ENCODE data around the gene PIEZO2. TPM values are rescaled to one million over a fixed set of nuclear protein-coding genes. Genes with fewer than 3 reads are reported as not detected.

The PIEZO2 gene
- total and polyA plus RNA-seq, 4 donors = 2.6 to 233 (median 18.8) TPM

DNA sequence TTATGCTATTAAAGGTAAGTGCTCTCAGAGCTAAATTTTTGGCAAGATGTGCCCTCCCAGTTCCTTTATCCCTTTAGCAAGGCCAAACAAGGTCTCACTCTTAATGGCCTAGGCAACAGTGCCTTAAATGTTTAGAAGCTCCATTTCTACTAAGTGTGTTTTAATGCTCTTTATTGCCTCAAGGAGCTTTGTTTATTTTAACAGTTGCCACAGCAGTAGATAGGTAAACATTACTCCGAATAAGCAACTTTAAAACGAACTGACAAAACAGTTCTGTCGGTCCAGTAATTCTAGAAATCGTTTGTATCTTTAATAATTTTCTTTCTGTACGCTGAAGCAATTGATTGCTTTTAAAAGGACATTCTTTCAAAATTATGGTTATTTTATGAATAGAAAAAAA is 74.5 kb downstream of the PIEZO2 start:
- Histone ChIP-seq H3K4me3 (no peak overlapping the region), H3K27ac (ENCODE audit: low read depth in 1 of 2, low read length in 1 of 2) (no peak overlapping the region), H3K9ac (ENCODE audit: insufficient read depth in 1 of 2, low read length in 2 of 2) (peak overlapping the region in 1 of 2 donors; percentile 48), H3K36me3 (ENCODE audit: control insufficient read depth in 4 of 4, insufficient read depth in 4 of 4, low read length in 4 of 4) (peaks cover 0 to 12% (median 0%) of the 10 kb centered on the region in 4 donors), H3K27me3 (ENCODE audit: control insufficient read depth in 3 of 3, insufficient read depth in 3 of 3, low read length in 2 of 3) (no peaks in the 10 kb centered on the region), H3K4me1 (ENCODE audit: control insufficient read depth in 5 of 5, insufficient read depth in 5 of 5, low read length in 5 of 5) (peaks cover 0 to 47% (median 0%) of the 10 kb centered on the region in 5 donors), H3K9me3 (ENCODE audit: control insufficient read depth in 4 of 4, insufficient read depth in 3 of 4, low read length in 3 of 4) (peaks cover 0 to 2% (median 0%) of the 10 kb centered on the region in 4 donors)
- DNase-seq = peak in 2 of 3 donors; percentile 73 to 80
- WGBS, 2 donors = 48 to 56% methylated on average over 5 of the region's 5 CpGs
- no peak for TF ChIP-seq CTCF (IDR thresholded peaks at IDR 0.05; ENCODE audit: control extremely low read depth, extremely low read depth)
- no peak for ATAC-seq (ENCODE audit: insufficient read depth, low FRiP score)

DNA sequence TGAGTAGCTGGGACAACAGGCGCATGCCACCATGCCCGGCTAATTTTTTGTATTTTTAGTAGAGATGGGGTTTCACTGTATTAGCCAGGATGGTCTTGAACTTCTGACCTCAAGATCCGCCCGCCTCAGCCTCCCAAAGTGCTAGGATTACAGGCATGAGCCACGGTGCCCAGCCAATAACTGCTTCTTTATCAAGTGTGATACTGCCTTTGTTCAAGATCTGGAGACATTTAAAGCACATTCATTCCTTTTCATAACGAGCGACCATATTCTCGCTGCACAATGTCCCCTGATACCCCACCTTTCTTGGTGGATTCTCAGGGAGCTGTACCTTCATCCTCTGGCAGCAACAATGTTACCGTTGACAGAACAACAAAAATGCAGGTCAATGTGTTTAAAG is 75.4 kb downstream of the PIEZO2 start:
- no peak overlapping the region for H3K4me3 ChIP-seq
- WGBS, 2 donors = 90 to 93% methylated on average over 9 of the region's 9 CpGs
- no peaks in the 10 kb centered on the region for H3K27me3 ChIP-seq (ENCODE audit: control insufficient read depth in 3 of 3, insufficient read depth in 3 of 3, low read length in 2 of 3)

GRCh38 chr18:11072632-11073031 is 76.7 kb downstream of the PIEZO2 start:
- no peak for ATAC-seq (ENCODE audit: insufficient read depth, low FRiP score)
- 85 to 93% methylated on average over 5 of the region's 5 CpGs for WGBS, 2 donors

More for the DNA sequence above, 75.4 kb downstream of the PIEZO2 start:
- no peak overlapping the region for H3K27ac ChIP-seq (ENCODE audit: low read depth in 1 of 2, low read length in 1 of 2)
- no peak for ATAC-seq (ENCODE audit: insufficient read depth, low FRiP score)
- H3K36me3 ChIP-seq (ENCODE audit: control insufficient read depth in 4 of 4, insufficient read depth in 4 of 4, low read length in 4 of 4) = peaks cover 0 to 7% (median 0%) of the 10 kb centered on the region in 4 donors
- peak in 1 of 3 donors; percentile 71 for DNase-seq
- H3K9me3 ChIP-seq (ENCODE audit: control insufficient read depth in 4 of 4, insufficient read depth in 3 of 4, low read length in 3 of 4) = peaks cover 0 to 2% (median 0%) of the 10 kb centered on the region in 4 donors
- no peak for TF ChIP-seq CTCF (IDR thresholded peaks at IDR 0.05; ENCODE audit: control extremely low read depth, extremely low read depth)
- H3K4me1 ChIP-seq (ENCODE audit: control insufficient read depth in 5 of 5, insufficient read depth in 5 of 5, low read length in 5 of 5) = peaks cover 0 to 41% (median 0%) of the 10 kb centered on the region in 5 donors
- H3K9ac ChIP-seq (ENCODE audit: insufficient read depth in 1 of 2, low read length in 2 of 2) = no peak overlapping the region

More at GRCh38 chr18:11072632-11073031, 76.7 kb downstream of the PIEZO2 start:
- DNase-seq = no peak
- H3K36me3 ChIP-seq (ENCODE audit: control insufficient read depth in 4 of 4, insufficient read depth in 4 of 4, low read length in 4 of 4) = peaks cover 0 to 4% (median 0%) of the 10 kb centered on the region in 4 donors
- no peaks in the 10 kb centered on the region for H3K27me3 ChIP-seq (ENCODE audit: control insufficient read depth in 3 of 3, insufficient read depth in 3 of 3, low read length in 2 of 3)
- H3K27ac ChIP-seq (ENCODE audit: low read depth in 1 of 2, low read length in 1 of 2) = no peak overlapping the region
- no peak overlapping the region for H3K9ac ChIP-seq (ENCODE audit: insufficient read depth in 1 of 2, low read length in 2 of 2)
- TF ChIP-seq CTCF (IDR thresholded peaks at IDR 0.05; ENCODE audit: control extremely low read depth, extremely low read depth) = no peak
- peaks cover 0 to 2% (median 0%) of the 10 kb centered on the region in 4 donors for H3K9me3 ChIP-seq (ENCODE audit: control insufficient read depth in 4 of 4, insufficient read depth in 3 of 4, low read length in 3 of 4)
- peaks cover 0 to 38% (median 0%) of the 10 kb centered on the region in 5 donors for H3K4me1 ChIP-seq (ENCODE audit: control insufficient read depth in 5 of 5, insufficient read depth in 5 of 5, low read length in 5 of 5)
- no peak overlapping the region for H3K4me3 ChIP-seq
